HTERT RPE-1 (cell line): ENCODE measurements around the gene RPS6KA5.
"Not testable (repeated sequence)": the region's sequence is repeated elsewhere in the genome, so short reads cannot be mapped to it uniquely, and the experiment has no call there.

Experiments
- in situ Hi-C: fragments of 300-500 bp; cut with MboI; formaldehyde crosslinking; loops from 4 replicates; pipeline ENCODE4 v1.14.3; 2020; ENCODE audit warnings: low sequenced_read_pairs

RPS6KA5 gene

DNA sequence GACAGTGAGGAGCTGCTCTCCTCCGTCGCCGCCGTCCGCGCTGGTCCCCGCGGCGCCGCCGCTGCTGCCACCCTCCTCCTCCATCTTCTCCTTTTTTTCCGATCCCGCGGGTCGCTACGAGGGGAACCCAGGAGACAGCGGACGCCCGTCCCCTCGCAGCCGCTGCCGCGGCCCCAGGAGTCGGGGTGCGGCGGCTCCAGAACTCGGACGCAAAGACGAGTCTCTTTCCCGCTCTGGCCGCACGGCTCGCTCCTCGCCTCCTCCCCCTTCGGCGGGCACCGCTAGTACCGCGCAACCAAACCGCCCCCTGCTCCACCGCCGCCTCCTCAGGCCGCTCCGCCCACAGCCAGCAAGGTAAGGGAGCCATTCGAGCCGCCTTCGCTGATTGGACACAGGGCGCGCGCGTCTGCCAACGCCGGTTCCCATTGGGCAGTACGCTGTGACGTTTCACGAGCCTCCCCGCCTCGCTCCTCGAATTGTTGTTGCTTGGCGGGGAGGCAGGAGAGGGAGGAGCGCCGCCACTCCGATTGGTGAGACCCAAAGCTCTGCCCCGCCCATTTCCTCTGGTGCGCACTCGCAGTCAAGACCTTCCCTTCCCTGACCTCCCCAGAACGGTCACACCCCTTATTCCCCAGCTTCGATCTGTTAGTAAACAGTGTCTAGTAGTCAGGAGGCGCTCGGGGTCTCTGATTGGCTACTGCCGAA lies at the start of gene RPS6KA5:
Gene RPS6KA5, minus strand, starts transcription at position 291 of the 705 bp plus-strand sequence. Its CDS starts 207 bp downstream, at position 84.
- in situ Hi-C loops: no loop called here

DNA sequence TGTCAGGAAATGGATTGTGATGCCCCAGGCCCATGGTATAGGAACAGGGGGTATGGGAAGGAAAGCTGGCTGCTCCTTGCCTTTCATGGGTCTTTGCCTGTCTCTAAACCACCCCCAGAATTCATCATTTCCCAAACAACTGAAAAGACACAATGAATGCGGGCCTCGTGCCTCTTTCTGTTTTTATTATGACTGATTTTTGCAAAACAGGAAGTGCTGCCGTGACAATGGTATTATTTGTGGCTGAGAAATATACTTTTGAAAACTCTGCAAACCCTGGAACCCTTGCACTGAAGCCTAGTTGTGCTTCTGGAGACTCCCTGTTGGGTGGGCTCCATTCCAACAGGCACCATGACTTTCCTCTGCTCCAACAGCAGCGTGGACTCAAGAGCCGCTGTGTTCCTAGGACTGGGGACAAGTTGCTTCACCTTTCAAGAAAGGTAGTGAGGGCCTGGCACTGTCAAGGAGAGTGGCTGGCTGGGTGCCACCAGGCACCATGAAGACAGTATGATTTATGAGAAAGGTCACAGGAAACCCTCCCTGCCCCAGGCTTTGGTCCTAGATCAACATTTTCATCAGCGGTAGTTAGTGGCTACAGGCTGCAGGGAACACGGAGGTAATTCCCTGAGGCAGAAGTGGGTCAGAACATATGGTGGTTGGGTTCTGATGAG lies 48.6 kb upstream of the RPS6KA5 start:
- in situ Hi-C loops: no loop called here

DNA sequence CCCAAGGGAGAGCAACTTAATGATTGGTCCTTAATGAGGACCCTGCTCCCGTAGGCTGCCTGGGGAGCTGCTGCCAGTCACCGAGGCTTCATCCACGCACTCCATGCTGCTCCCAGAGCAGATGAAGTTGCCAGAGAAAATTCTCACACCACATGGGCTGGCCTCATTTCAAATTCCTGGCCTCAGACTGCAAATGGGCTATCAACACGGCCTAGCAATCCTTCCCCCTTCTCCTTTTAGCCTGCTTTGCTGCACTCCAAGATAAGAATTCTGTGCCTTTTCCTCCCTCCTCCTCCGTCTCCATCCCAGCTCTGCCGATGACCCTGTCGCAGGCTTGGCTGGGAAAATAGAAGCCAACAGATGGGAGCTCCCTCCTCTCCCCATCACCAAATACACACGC lies 42.7 kb upstream of the RPS6KA5 start:
- in situ Hi-C loops: no loop called here

DNA sequence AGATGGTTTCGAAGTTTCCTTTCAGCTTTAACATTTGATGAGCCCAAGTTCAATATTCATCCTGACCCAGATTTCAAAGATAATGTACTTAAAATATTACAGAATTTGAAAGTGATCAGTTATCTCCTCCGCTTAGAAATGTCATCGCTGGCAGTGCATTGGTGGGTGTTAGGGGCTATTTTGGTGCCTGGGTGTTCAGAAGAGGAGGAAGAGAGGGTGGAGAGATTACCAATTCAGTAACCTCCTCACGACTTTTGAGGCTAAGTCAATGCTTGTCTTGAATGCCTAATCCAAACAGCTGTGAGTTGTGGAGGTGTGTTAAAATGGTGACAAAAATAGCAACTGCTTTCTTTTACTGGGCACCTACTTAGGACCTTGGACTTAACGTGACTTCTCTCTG lies 39.7 kb upstream of the RPS6KA5 start:
- in situ Hi-C loops: no loop called here

DNA sequence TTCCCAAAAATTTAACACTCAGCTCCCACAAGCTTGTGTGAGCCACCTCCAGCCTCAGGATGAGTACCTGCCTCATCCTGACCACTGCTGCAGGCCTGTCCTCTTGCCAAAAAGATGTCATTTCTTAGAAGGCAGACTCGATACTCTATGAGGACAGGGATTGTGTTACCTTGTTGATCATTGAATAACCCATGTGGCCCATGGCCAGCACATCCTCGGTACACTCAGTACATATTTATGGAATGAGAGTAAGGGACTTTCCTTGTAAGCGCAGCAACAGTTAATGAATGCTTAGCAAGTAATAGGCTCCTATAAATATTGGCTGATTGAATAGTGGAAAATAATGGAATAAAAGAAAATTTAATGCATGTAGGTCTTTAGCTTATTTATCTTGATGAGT lies 38.1 kb upstream of the RPS6KA5 start:
- in situ Hi-C loops: no loop called here

DNA sequence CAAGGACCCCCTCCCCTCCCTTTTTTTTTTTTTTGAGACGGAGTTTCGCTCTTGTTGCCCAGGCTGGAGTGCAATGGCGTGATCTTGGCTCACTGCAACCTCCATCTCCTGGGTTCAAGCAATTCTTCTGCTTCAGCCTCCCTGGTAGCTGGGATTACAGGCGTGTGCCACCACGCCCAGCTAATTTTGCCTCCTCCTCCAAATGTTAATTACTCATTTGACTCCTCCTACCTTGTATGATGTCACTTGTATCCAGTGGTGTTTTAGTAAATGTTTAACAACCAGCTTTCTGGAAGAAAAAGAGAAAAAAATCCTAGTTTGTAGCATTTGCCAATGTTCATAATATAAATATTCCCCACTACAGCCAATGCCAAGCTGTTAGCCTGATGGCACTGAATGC lies 37.2 kb upstream of the RPS6KA5 start:
- in situ Hi-C loops: not testable (repeated sequence)

DNA sequence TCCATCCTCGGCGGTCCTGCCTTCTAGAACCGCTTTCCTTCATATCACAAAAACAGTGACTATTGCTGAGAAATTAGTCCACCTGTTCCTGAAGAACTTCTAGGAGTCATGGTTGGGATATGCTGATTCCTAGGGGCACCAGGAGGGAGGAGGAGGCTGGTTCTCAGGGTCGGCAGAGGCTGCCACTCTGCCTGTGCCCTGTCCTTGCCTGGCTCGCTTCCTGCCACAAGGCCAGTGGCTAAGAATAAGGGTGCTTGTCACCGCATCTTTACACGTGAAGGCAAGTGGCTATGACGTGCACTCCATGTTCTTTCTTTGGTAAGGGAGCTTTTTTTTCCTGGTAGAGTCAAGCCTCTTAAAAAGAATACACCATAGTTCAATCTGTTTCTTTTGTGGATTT lies 34.7 kb upstream of the RPS6KA5 start:
- in situ Hi-C loops: no loop called here

DNA sequence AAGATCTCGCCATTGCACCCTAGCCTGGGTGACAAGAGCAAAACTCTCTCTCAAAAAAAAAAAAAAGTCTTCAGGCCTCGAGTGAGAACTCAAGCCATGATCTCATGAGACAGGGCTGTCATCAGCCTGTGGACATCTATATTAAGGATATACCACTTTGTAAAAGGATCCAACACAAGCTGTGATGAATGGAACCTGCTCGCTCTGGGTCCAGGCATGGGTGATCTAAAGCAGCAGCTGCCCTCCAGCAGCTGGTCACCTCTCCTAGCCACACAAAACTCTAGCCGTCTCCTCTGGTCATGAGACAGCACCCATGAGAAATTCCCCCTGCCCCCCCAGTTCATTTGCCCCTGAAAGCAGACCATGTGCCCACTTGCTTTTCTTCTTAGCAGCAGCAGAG lies 34.3 kb upstream of the RPS6KA5 start:
- in situ Hi-C loops: no loop called here

DNA sequence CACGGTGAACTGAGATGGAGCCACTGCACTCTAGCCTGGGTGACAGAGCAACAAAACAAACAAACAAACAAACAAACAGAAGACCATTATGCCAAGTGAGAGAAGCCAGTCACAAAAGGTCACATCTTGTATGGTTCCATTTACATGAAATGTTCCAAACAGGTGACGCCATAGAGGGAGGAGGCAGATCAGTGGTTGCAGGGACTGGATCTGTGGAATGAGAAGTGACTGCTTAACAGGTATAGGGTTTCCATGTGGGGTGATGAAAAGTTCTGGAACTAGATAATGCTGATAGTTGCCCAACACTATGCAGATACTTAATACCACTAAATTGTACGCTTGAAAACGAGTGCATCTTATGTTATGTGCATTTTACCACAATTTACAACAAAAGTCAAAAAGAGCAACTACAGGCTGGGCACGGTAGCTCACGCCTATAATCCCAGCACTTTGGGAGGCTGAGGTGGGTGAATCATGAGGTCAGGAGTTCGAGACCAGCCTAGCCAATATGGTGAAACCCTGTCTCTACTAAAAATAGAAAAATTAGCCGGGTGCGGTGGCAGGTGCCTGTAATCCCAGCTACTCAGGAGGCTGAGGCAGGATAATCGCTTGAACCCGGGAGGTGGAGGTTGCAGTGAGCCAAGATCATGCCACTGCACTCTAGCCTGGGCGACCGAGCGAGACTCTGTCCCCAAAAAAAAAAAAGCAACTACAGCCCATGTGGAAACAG lies 33.5 kb upstream of the RPS6KA5 start:
- in situ Hi-C loops: not testable (repeated sequence)

DNA sequence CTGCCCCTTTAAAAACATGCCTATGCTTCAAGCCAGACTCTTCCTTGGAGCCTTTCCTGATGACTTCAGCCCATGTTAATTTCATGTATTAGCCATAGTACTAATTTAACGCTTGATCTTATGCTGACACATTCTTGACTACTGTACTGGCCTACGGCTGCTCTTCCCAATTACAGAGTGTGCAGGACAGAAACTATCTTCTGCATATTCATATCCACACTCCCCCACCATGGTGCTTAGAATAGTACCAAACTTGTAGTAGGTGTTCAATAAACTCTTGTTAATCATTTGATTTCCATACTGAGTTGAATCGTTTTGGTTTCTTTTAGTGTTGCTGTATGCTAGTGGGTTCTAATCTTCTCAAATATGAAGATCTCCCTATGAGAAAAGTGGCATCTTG lies 31.6 kb upstream of the RPS6KA5 start:
- in situ Hi-C loops: no loop called here

DNA sequence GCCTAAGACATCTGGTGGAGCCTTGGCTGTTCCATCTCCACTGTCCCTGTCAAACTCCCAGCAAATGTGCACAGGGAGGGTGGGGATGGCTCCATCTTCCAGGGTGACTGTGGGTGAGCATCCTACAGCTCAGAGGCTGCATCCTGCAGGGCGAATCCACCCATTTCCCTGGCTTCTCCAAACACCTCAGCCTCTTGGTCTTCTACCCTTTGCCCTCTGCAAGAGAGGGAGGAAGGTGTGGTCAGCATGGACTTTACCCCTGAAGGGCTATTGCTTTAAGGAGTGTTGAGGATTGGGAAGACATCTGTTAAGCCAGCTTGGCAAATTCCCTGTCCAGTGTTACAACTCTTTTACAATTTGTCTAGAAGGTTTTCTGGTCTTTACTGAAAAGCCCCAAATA lies 30.3 kb upstream of the RPS6KA5 start:
- in situ Hi-C loops: no loop called here

DNA sequence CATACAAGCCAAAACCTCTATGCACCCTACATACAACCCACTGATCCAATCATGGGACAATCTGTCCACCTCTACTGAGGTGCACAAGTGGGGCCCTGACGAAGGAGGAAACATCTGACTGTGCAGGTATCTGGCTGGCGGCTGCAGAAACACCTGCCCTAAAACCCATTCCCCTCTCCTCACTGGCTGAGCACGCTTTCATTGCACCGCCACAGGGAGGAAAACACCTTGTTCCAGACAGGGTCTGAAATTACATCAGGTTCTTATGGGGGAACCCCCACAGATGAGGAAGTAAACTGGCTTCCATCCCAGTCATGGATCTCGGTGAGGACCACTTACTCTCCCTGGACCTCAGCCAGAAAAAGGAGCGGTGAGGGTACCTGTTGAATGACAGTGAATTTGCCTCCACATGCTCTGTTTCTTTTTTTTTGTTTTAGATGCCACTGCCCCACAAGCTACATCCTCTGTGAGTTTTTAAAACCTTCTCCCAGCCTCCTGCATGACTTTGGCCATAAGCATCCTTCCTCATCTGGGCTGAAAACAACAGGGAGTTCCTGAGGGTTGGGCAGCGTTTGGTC lies 29.6 kb upstream of the RPS6KA5 start:
- in situ Hi-C loops: no loop called here

DNA sequence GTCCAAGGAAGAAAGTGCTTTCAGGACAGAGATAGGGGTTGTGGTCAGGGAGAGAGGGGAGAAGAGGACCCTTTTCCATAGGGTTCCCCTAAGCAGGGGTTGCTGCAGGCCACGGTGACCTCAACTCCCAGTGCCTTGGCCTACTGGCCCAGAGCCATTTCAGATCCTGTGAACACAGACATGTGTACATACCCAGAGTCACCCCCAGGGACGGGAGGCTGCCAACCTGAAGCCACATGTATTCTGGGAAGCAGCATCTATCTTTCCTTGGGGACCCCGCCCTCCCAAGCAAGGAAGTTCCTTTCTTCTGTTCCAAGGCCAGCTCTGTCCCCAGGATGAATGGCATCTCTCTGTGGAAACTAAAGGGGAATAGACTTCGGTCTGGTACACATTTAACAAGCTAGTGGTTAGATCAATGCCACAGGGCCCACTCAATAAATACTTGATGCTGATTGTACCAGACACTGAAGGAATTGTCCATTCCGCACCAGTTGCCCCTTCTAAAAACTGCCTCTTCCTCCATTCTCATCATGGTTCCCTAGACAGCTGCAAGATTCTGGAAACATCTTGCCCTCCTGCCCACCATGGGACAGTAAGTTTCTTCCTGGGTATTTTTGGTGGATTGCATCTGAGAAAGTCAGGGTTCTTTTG lies 28.3 kb upstream of the RPS6KA5 start:
- in situ Hi-C loops: no loop called here

DNA sequence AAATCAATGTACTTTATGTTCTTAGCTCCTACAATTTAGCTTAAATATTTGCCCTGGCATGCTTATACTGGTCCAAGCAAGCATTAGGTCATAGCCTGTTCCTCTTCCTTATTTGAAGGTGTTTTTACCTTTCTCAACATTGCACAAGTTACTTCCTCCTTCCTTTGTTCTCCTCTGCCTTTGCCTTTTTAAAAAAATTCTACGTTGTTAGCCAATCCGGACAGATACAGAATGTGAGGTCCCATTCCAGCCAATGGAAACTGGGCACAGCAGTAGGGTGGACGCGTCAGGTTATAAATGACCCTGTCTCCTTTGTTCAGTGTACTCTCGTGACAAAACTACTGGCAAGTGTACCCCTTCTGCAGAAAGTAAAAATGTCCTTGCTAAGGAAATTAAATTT lies 27.0 kb upstream of the RPS6KA5 start:
- in situ Hi-C loops: not testable (repeated sequence)

DNA sequence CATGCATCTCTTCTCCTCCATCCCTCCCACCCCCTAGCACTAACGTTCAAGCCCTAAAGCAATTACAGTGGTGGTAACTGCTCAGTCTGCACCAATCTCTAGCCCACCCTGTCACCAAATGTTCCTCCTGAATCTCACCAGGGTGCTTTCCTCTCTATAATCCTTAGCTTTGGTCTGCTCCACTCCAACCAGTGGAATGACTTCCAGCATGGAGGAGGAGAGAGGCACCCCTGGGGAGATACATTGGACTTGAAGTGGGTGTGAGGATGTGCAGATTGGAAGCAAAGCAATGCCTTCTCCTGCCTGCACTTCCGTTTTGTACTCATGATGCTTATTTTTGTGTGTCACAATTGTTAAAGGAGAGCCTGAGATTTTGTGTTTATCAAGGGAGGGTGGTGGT lies 24.1 kb upstream of the RPS6KA5 start:
- in situ Hi-C loops: no loop called here

DNA sequence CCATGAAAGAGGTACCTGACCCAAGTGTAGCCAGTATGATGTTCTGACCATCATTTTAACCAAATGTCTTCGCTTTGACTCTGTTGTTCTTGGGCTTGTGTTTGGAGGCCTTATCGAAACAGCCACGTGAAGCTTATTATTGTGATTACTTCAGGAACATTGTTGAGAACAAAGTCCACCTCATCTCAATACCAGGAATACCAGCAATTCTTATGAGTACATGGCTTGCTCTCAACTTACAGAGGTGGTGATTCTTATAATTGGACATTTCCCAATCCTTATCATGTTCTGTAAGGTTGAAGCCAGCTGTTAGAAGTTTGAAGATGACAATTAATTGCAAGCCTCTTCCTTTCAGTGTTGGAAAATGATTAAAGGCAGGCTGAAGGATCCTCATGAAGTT lies 21.8 kb upstream of the RPS6KA5 start:
- in situ Hi-C loops: no loop called here

DNA sequence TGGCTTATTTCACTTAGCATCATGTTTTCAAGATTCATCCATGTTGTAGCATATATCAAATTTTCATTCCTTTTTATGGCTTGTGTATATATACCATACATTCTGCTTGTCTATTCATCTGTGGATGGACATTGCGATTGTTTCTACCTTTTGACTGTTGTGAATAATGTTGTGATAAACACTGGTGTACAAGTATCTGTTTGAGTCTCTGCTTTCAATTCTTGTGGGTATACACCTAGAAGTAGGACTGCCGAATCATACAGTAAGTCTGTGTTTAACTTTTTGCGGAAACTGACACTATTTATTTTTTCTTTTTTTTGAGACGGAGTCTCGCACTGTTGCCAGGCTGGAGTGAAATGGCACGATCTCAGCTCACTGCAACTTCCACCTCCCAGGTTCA lies 19.6 kb upstream of the RPS6KA5 start:
- in situ Hi-C loops: no loop called here

DNA sequence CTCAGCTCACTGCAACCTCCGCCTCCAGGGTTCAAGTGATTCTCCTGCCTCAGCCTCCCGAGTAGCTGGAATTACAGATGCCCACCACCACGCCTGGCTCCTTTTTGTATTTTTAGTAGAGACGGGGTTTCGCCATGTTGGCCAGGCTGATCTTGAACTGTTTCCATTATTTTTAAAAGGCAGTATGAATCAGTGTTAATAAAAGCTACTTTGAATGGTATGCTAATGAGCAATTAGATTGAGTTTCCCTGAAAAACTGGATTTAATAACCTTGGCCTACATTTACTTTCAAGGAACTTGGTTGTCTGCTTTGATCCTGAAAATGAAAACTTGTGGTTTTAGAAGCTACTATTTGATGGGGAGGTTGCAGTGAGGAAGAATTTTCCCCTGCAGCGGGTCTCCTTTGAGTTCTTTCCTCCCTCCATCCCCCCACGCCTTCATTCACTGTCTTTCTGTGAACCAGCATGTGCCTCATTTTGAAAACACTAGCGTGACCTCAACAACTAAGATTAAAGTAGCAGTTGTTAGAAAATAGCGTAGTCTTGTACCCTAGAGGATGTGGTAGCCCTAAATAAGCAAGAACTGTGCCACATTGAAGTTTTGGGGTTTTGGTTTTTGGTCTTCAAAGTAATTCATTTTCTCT lies 17.8 kb upstream of the RPS6KA5 start:
- in situ Hi-C loops: no loop called here

DNA sequence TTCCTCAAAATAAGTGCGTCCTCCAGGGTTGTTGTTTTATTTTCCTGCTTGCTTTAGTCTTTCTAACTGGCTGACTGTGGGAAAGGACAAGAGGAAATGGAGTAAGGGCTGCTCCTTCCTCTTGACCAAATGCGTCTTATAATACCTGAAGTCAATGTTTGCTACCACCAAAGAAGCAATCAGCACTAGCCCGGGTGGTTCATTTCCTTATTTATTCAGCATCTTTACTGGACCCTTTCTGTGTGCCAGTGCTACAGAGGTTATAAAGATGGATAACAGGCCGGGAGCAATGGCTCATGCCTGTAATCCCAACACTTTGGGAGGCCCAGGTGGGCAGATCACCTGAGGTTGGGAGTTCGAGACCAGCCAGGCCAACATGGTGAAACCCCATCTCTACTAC lies 15.1 kb upstream of the RPS6KA5 start:
- in situ Hi-C loops: no loop called here

DNA sequence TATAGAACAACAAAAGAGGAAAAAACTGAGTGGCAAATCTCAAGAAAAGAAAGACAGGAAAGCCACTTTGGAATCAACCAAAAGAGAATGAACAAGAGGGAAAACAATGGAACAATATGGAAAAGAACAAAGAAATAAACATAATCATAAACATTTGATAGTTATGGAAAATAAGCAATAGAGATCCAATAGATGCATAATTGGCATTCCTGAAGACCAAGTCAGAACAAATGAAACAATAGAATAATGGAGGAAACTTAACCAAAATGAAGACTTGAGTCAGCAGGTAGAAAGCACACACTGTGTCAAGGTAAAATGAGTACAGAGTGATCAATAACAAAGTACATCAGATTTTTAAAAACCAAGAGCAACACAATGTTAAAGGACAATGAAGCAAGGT lies 10.1 kb upstream of the RPS6KA5 start:
- in situ Hi-C loops: no loop called here

DNA sequence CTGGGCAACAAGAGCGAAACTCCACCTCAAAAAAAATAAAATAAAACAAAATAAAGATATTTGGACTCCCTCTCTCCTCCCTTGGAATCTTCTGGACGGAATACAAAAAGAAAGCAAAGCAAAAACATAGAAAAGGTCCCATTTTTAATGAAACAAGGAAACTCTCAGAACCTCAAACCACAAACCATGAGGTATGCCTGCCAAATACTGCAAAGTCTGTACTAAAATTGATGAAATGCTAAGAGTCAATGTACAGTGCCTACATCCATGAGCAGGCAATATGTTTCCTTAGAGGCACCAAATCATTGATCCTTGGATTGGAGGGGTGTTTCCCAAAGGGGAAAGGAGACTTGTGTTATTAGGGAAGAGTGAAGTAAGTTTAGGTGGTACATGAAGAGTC lies 8.2 kb upstream of the RPS6KA5 start:
- in situ Hi-C loops: no loop called here
